ENCODE results near the gene ALCAM. TPM values are rescaled to one million over a fixed set of nuclear protein-coding genes. Genes with fewer than 3 reads are reported as not detected.

Gene ALCAM
- total and polyA plus RNA-seq, 7 experiments from 2014 or later = 0.94 to 10.3 (median 3.4) TPM

- H3K27me3 Mint-ChIP-seq = peaks cover 0 to 13% (median 0%) of the 10 kb centered on the region in 5 donors
- H3K36me3 Mint-ChIP-seq = no peaks in the 10 kb centered on the region
- no peak for DNase-seq
- Histone ChIP-seq H3K4me3 (ENCODE audit: low read length) (no peak overlapping the region), H3K27ac (ENCODE audit: low read depth, low read length) (no peak overlapping the region), H3K27me3 (ENCODE audit: control insufficient read depth in 2 of 2, insufficient read depth in 2 of 2, low read length in 2 of 2) (no peaks in the 10 kb centered on the region), H3K4me1 (ENCODE audit: control insufficient read depth in 2 of 2, insufficient read depth in 2 of 2, low read length in 2 of 2) (no peaks in the 10 kb centered on the region), H3K36me3 (ENCODE audit: control insufficient read depth in 2 of 3, insufficient read depth in 3 of 3, low read length in 3 of 3) (no peaks in the 10 kb centered on the region), H3K9me3 (ENCODE audit: control insufficient read depth in 2 of 3, low read length in 3 of 3) (no peaks in the 10 kb centered on the region)
- intact Hi-C loops (cut with micrococcal nuclease) = no loop called here
- H3K9me3 Mint-ChIP-seq = peaks cover 5 to 29% (median 9%) of the 10 kb centered on the region in 11 donors
- ChIA-PET CTCF (no interaction called here), POLR2A (no interaction called here)
- no peak overlapping the region for H3K27ac Mint-ChIP-seq
- no peak for ATAC-seq
- H3K4me1 Mint-ChIP-seq = no peaks in the 10 kb centered on the region
- H3K4me3 Mint-ChIP-seq = no peak overlapping the region
Observed at GRCh38 chr3:105480768-105481167, 114.1 kb downstream of the ALCAM start.

DNA sequence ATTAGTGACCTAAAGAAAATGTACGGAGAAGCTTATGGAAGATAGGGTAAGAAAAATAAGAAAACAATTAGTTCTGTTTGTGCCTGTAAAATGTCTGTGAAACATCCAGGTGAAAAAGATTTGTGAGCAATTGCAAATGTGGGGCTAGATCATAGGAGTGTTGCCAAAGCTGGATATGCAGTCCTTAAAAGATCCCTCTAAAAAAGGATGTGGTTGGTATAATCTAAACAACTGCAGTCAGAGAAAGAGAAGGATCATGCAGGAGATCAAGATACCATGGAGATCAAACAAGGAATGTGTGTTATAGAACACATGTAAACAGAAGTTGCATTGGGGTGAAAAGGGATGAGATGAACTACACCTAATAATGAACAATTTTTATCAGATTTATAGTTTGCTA is 116.8 kb downstream of the ALCAM start:
- H3K36me3 Mint-ChIP-seq = peaks cover 0 to 2% (median 0%) of the 10 kb centered on the region in 5 donors

GRCh38 chr3:105490045-105490444 is 123.3 kb downstream of the ALCAM start:
- intact Hi-C loops (cut with micrococcal nuclease) = no loop called here
- ATAC-seq = no peak
- Histone ChIP-seq H3K4me1 (ENCODE audit: control insufficient read depth in 2 of 2, insufficient read depth in 2 of 2, low read length in 2 of 2) (no peaks in the 10 kb centered on the region), H3K9me3 (ENCODE audit: control insufficient read depth in 2 of 3, low read length in 3 of 3) (peaks cover 0 to 7% (median 0%) of the 10 kb centered on the region in 3 experiments), H3K27ac (ENCODE audit: low read depth, low read length) (no peak overlapping the region), H3K36me3 (ENCODE audit: control insufficient read depth in 2 of 3, insufficient read depth in 3 of 3, low read length in 3 of 3) (no peaks in the 10 kb centered on the region), H3K4me3 (ENCODE audit: low read length) (no peak overlapping the region), H3K27me3 (ENCODE audit: control insufficient read depth in 2 of 2, insufficient read depth in 2 of 2, low read length in 2 of 2) (no peaks in the 10 kb centered on the region)
- ChIA-PET CTCF (no interaction called here), POLR2A (no interaction called here)
- no peak overlapping the region for H3K27ac Mint-ChIP-seq
- H3K36me3 Mint-ChIP-seq = peaks cover 0 to 6% (median 3%) of the 10 kb centered on the region in 5 donors
- no peak for DNase-seq
- H3K4me1 Mint-ChIP-seq = no peaks in the 10 kb centered on the region
- H3K9me3 Mint-ChIP-seq = peaks cover 0 to 25% (median 9%) of the 10 kb centered on the region in 11 donors
- H3K4me3 Mint-ChIP-seq = no peak overlapping the region
- no peaks in the 10 kb centered on the region for H3K27me3 Mint-ChIP-seq

More for the DNA sequence above, 116.8 kb downstream of the ALCAM start:
- Histone ChIP-seq H3K4me3 (ENCODE audit: low read length) (no peak overlapping the region), H3K36me3 (ENCODE audit: control insufficient read depth in 2 of 3, insufficient read depth in 3 of 3, low read length in 3 of 3) (no peaks in the 10 kb centered on the region), H3K27me3 (ENCODE audit: control insufficient read depth in 2 of 2, insufficient read depth in 2 of 2, low read length in 2 of 2) (no peaks in the 10 kb centered on the region), H3K4me1 (ENCODE audit: control insufficient read depth in 2 of 2, insufficient read depth in 2 of 2, low read length in 2 of 2) (no peaks in the 10 kb centered on the region), H3K27ac (ENCODE audit: low read depth, low read length) (no peak overlapping the region), H3K9me3 (ENCODE audit: control insufficient read depth in 2 of 3, low read length in 3 of 3) (no peaks in the 10 kb centered on the region)
- POLR2A ChIA-PET = no interaction called here
- Mint-ChIP-seq H3K4me1 (no peaks in the 10 kb centered on the region), H3K9me3 (peaks cover 0 to 12% (median 2%) of the 10 kb centered on the region in 11 donors), H3K27me3 (peaks cover 0 to 6% (median 0%) of the 10 kb centered on the region in 5 donors), H3K4me3 (no peak overlapping the region), H3K27ac (no peak overlapping the region)
- no peak for DNase-seq
- ATAC-seq = no peak
- intact Hi-C loops (cut with micrococcal nuclease) = no loop called here
- CTCF ChIA-PET = no interaction called here

- no peaks in the 10 kb centered on the region for H3K36me3 ChIP-seq (ENCODE audit: control insufficient read depth in 2 of 3, insufficient read depth in 3 of 3, low read length in 3 of 3)
- DNase-seq (no peak), ATAC-seq (no peak)
- H3K9me3 Mint-ChIP-seq = peaks cover 0 to 18% (median 8%) of the 10 kb centered on the region in 11 donors
- H3K4me3 Mint-ChIP-seq = no peak overlapping the region
- CTCF ChIA-PET = no interaction called here
- POLR2A ChIA-PET = no interaction called here
- H3K36me3 Mint-ChIP-seq = peaks cover 0 to 6% (median 2%) of the 10 kb centered on the region in 5 donors
- H3K27me3 ChIP-seq (ENCODE audit: control insufficient read depth in 2 of 2, insufficient read depth in 2 of 2, low read length in 2 of 2) = no peaks in the 10 kb centered on the region
- H3K27me3 Mint-ChIP-seq = no peaks in the 10 kb centered on the region
- H3K4me1 ChIP-seq (ENCODE audit: control insufficient read depth in 2 of 2, insufficient read depth in 2 of 2, low read length in 2 of 2) = no peaks in the 10 kb centered on the region
- H3K9me3 ChIP-seq (ENCODE audit: control insufficient read depth in 2 of 3, low read length in 3 of 3) = peaks cover 0 to 7% (median 0%) of the 10 kb centered on the region in 3 experiments
- H3K27ac ChIP-seq (ENCODE audit: low read depth, low read length) = no peak overlapping the region
- peaks cover 0 to 1% (median 0%) of the 10 kb centered on the region in 7 donors for H3K4me1 Mint-ChIP-seq
- intact Hi-C loops (cut with micrococcal nuclease) = no loop called here
- no peak overlapping the region for H3K4me3 ChIP-seq (ENCODE audit: low read length)
- H3K27ac Mint-ChIP-seq = no peak overlapping the region
Observed at GRCh38 chr3:105493305-105493892, 126.7 kb downstream of the ALCAM start.

DNA sequence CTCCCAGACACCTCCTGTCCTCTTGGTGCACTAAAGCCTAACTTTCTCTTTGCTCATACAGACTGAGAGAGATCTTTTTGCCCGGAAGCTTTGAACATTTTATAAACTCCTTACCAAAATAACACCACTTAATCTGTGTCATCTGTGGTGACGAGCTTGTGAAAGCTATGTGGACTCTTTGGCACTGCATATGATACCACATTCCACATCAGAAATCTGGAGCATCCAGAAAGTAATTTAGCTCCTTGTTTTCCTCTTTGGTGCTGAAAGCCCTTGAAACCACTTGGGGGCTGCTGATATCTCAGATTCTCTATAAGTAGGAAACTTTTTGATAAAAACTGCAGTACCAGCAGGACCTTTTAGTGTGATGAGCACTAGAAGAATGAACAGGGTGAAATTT is 128.3 kb downstream of the ALCAM start:
- Histone ChIP-seq H3K4me1 (ENCODE audit: control insufficient read depth in 2 of 2, insufficient read depth in 2 of 2, low read length in 2 of 2) (no peaks in the 10 kb centered on the region), H3K27ac (ENCODE audit: low read depth, low read length) (no peak overlapping the region), H3K4me3 (ENCODE audit: low read length) (no peak overlapping the region), H3K27me3 (ENCODE audit: control insufficient read depth in 2 of 2, insufficient read depth in 2 of 2, low read length in 2 of 2) (no peaks in the 10 kb centered on the region), H3K36me3 (ENCODE audit: control insufficient read depth in 2 of 3, insufficient read depth in 3 of 3, low read length in 3 of 3) (no peaks in the 10 kb centered on the region), H3K9me3 (ENCODE audit: control insufficient read depth in 2 of 3, low read length in 3 of 3) (peaks cover 0 to 7% (median 0%) of the 10 kb centered on the region in 3 experiments)
- Mint-ChIP-seq H3K4me3 (no peak overlapping the region), H3K27ac (no peak overlapping the region), H3K4me1 (peaks cover 0 to 3% (median 0%) of the 10 kb centered on the region in 7 donors), H3K36me3 (peaks cover 0 to 6% (median 1%) of the 10 kb centered on the region in 5 donors), H3K9me3 (peaks cover 0 to 17% (median 7%) of the 10 kb centered on the region in 11 donors), H3K27me3 (no peaks in the 10 kb centered on the region)
- intact Hi-C loops (cut with micrococcal nuclease) = no loop called here
- no peak for ATAC-seq
- POLR2A ChIA-PET = no interaction called here
- CTCF ChIA-PET = no interaction called here
- no peak for DNase-seq

- no peaks in the 10 kb centered on the region for H3K9me3 ChIP-seq (ENCODE audit: control insufficient read depth in 2 of 3, low read length in 3 of 3)
- H3K4me1 ChIP-seq (ENCODE audit: control insufficient read depth in 2 of 2, insufficient read depth in 2 of 2, low read length in 2 of 2) = no peaks in the 10 kb centered on the region
- H3K4me3 Mint-ChIP-seq = no peak overlapping the region
- intact Hi-C loops (cut with micrococcal nuclease) = no loop called here
- DNase-seq = no peak
- H3K27ac ChIP-seq (ENCODE audit: low read depth, low read length) = no peak overlapping the region
- ChIA-PET CTCF (no interaction called here), POLR2A (no interaction called here)
- H3K4me1 Mint-ChIP-seq = peaks cover 0 to 5% (median 0%) of the 10 kb centered on the region in 7 donors
- no peaks in the 10 kb centered on the region for H3K27me3 ChIP-seq (ENCODE audit: control insufficient read depth in 2 of 2, insufficient read depth in 2 of 2, low read length in 2 of 2)
- H3K27me3 Mint-ChIP-seq = no peaks in the 10 kb centered on the region
- H3K36me3 ChIP-seq (ENCODE audit: control insufficient read depth in 2 of 3, insufficient read depth in 3 of 3, low read length in 3 of 3) = no peaks in the 10 kb centered on the region
- H3K9me3 Mint-ChIP-seq = peaks cover 0 to 6% (median 5%) of the 10 kb centered on the region in 11 donors
- ATAC-seq = no peak
- H3K36me3 Mint-ChIP-seq = peaks cover 0 to 4% (median 0%) of the 10 kb centered on the region in 5 donors
- H3K4me3 ChIP-seq (ENCODE audit: low read length) = no peak overlapping the region
- no peak overlapping the region for H3K27ac Mint-ChIP-seq
Observed at GRCh38 chr3:105496343-105496742, 129.6 kb downstream of the ALCAM start.

DNA sequence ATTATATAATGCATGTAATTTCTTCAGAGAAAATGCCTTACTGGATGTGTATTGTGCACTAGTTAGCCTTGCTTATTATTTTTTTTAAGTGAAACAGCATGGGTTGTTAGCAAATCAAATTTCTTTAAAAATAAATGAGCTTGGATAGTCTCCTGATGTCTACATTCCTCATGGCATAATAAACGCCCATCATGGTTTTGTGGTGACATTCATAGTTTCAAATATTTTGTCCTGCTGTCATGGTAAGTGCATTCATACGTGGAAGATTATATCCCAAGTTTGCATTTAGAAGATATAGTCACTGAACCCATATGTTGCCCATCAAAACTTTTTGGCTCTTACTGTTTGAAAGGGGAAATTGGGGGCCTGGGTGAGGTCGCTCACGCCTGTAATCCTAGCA is 130.7 kb downstream of the ALCAM start:
- no peak overlapping the region for H3K4me3 Mint-ChIP-seq
- CTCF ChIA-PET = no interaction called here
- H3K4me3 ChIP-seq (ENCODE audit: low read length) = no peak overlapping the region

More for the DNA sequence above, 130.7 kb downstream of the ALCAM start:
- Histone ChIP-seq H3K4me1 (ENCODE audit: control insufficient read depth in 2 of 2, insufficient read depth in 2 of 2, low read length in 2 of 2) (no peaks in the 10 kb centered on the region), H3K27ac (ENCODE audit: low read depth, low read length) (no peak overlapping the region), H3K27me3 (ENCODE audit: control insufficient read depth in 2 of 2, insufficient read depth in 2 of 2, low read length in 2 of 2) (no peaks in the 10 kb centered on the region), H3K36me3 (ENCODE audit: control insufficient read depth in 2 of 3, insufficient read depth in 3 of 3, low read length in 3 of 3) (no peaks in the 10 kb centered on the region), H3K9me3 (ENCODE audit: control insufficient read depth in 2 of 3, low read length in 3 of 3) (no peaks in the 10 kb centered on the region)
- Mint-ChIP-seq H3K36me3 (no peaks in the 10 kb centered on the region), H3K4me1 (peaks cover 0 to 5% (median 0%) of the 10 kb centered on the region in 7 donors), H3K27me3 (no peaks in the 10 kb centered on the region), H3K27ac (no peak overlapping the region), H3K9me3 (peaks cover 0 to 1% (median 0%) of the 10 kb centered on the region in 11 donors)
- intact Hi-C loops (cut with micrococcal nuclease) = no loop called here
- no peak for ATAC-seq
- POLR2A ChIA-PET = no interaction called here
- no peak for DNase-seq
